Subcutaneous adipose tissue (tissue), 4 donors: ENCODE results near the gene GPAM. TPM values are rescaled to one million over a fixed set of nuclear protein-coding genes. Genes with fewer than 3 reads are reported as not detected.

ENCODE experiments used
- total RNA-seq, 4 donors: library from RNA; depleted of rRNA; stranded (reverse); fragments of >200 nt; gene quantifications; one replicate each; pipeline ENCODE4 v1.1.0, GENCODE V29; 2016
- TF ChIP-seq, protein P1 (sequence below): fragments of 450-650 bp; IDR thresholded peaks from one replicate; pipeline ENCODE4 v1.5.1; 2016; ENCODE audit warnings: low read depth, mild to moderate bottlenecking, control low read depth, antibody characterized with exemption, moderate library complexity

The GPAM gene
- total RNA-seq, 4 donors from 2014 or later, result 80.7 to 1,237 (median 198) TPM

GRCh38 chr10:112202561-112203241, 19.1 kb upstream of the GPAM start:
- TF ChIP-seq, protein P1, sequence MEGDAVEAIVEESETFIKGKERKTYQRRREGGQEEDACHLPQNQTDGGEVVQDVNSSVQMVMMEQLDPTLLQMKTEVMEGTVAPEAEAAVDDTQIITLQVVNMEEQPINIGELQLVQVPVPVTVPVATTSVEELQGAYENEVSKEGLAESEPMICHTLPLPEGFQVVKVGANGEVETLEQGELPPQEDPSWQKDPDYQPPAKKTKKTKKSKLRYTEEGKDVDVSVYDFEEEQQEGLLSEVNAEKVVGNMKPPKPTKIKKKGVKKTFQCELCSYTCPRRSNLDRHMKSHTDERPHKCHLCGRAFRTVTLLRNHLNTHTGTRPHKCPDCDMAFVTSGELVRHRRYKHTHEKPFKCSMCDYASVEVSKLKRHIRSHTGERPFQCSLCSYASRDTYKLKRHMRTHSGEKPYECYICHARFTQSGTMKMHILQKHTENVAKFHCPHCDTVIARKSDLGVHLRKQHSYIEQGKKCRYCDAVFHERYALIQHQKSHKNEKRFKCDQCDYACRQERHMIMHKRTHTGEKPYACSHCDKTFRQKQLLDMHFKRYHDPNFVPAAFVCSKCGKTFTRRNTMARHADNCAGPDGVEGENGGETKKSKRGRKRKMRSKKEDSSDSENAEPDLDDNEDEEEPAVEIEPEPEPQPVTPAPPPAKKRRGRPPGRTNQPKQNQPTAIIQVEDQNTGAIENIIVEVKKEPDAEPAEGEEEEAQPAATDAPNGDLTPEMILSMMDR, result no peak

- TF ChIP-seq, protein P1, result no peak
These were observed 18.5 kb upstream of the GPAM start for GRCh38 chr10:112202076-112202475.

GRCh38 chr10:112201334-112201733, 17.8 kb upstream of the GPAM start:
- TF ChIP-seq, protein P1, result no peak

- TF ChIP-seq, protein P1, result no peak
These were observed 11.7 kb upstream of the GPAM start for GRCh38 chr10:112195224-112195623.

DNA sequence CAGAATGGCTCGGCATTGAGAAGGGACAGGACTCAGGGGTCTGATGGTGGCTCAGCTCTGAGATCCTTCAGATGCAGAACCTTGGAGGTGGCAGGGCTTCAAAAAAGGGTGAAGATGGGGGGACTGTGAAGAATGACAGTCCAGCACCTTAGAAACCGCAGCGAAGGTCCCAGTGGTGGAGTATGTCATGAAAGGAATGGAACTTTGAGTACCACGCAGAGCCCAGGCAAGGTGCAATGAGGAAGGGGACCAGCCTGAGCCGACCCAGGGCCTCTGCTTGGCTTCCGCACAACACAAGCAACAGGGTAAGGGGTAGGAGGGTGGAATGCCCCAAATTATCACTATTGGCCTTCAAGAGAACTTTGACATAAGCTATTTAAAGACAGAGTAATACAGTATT, 8.2 kb upstream of the GPAM start:
- TF ChIP-seq, protein P1, result no peak

DNA sequence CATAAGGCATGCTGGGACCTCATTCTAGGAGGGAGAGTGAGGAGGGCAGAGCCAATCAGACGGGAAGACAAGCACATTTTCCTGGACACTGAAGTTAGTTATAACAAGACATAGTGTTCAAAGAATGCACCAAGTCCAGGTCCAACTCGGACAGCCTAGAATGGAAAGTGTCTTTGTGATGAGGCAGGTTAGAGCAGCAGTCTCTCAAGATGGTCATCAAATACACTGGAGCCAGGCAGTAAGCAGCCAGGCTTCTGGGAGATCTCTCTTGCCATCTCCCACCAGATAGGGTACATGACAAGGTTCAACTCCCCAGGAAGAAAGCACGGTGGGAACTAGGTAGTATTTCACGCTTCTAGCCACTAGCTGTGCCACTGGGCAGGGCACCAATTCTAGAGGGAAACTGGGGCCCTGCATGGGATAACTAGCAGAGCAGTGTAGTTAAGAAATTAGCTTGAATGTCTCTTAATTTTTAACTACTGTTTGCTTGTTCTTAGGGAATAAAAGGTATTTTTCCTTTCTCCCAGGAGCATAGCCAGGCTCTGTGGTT, 7.6 kb upstream of the GPAM start:
- TF ChIP-seq, protein P1, result no peak

GRCh38 chr10:112189465-112189864, 5.9 kb upstream of the GPAM start:
- TF ChIP-seq, protein P1, result no peak
